ENCODE results near the gene EIF6. TPM values are rescaled to one million over a fixed set of nuclear protein-coding genes. Genes with fewer than 3 reads are reported as not detected.

Gene EIF6
- total and polyA plus RNA-seq, 2 donors (not counting 3 experiments of a cell fraction or from before 2014, with no cell fraction given), result 153 to 286 TPM

DNA sequence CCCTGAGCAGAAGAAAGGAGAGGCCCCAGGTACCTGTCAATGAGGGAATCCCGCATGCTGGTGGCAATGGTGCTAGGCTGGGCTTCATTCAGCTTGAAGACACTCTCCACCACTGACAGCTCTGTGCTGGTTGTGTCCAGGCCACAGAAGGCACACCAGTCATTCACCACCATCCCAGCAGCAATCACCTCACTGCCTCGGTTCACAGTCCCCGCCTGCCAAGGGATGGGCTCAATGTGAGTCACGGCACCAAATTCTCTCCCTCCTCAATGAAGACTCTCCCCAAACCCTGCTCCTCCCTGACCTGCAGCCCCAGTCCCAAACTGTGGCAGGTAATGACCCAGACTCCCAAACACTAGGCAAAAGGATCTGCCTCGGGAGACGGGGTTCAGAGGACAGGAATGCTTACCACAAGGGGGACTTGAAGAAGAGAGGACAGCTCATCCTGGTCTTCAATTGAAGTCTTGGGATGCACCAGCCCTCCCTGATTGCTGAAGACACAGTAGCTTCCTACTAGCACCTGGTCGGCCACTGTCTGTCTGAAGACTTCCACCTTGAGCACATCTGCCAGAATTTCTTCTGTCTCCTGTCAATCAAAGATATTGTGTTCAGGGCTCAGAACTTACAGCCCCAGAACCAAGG is 4.9 kb downstream of the EIF6 start:
- Histone ChIP-seq H3K27me3 (ENCODE audit: control insufficient read depth in 2 of 2, insufficient read depth in 2 of 2, low read length in 2 of 2) (no peaks in the 10 kb centered on the region), H3K4me1 (ENCODE audit: control insufficient read depth, extremely low read depth, insufficient read depth, low read length) (peaks cover 15% of the 10 kb centered on the region), H3K9ac (replicated peaks; ENCODE audit: extremely low read depth, insufficient read depth, low read length) (no peak overlapping the region), H2AFZ (ENCODE audit: low read depth, low read length) (no peak overlapping the region), H3K4me2 (ENCODE audit: insufficient read depth, low read length) (no peak overlapping the region), H4K20me1 (replicated peaks; ENCODE audit: control insufficient read depth, extremely low read depth, insufficient read depth, low read length) (no peaks in the 10 kb centered on the region), H3K4me3 (replicated peaks in 1 of 3; ENCODE audit: insufficient read depth in 1 of 3, low read depth in 1 of 3, low read length in 3 of 3) (no peak overlapping the region), H3K9me1 (replicated peaks; ENCODE audit: control insufficient read depth, extremely low read depth, insufficient read depth, low read length) (no peaks in the 10 kb centered on the region), H3K79me2 (ENCODE audit: control insufficient read depth, insufficient read depth, low read length) (peaks cover 43% of the 10 kb centered on the region), H3K36me3 (ENCODE audit: control insufficient read depth in 2 of 2, extremely low read depth in 1 of 2, insufficient read depth in 2 of 2, low read length in 2 of 2) (peaks cover 18 to 25% of the 10 kb centered on the region in 2 experiments), H3K27ac (ENCODE audit: insufficient read depth, low read depth, low read length) (no peak overlapping the region), H3K9me3 (replicated peaks; ENCODE audit: control insufficient read depth, insufficient read depth, low read length) (no peaks in the 10 kb centered on the region)
- dilution Hi-C loops (cut with MboI; ENCODE audit: extremely low pct_ligation_motif_present, low sequenced_read_pairs), result no loop called here
- BruUV-seq (replicated peaks), result no TSS peak
- CTCF ChIA-PET, result interaction anchor here (1.0 to 1.4 kb wide), 3 partner anchors 24 to 168 kb away, joined by 3 to 5 read pairs (median 3); no protein-coding TSS in a partner anchor
- POLR2A ChIA-PET, result no interaction called here
- FAIRE-seq (no peak), DNase-seq (ENCODE audit: low read depth, low spot score) (no peak)
- no peak for TF ChIP-seq EZH2 (IDR thresholded peaks at IDR 0.05; ENCODE audit: borderline replicate concordance, low read depth, low read length, severe bottlenecking)
- no peak for TF ChIP-seq POLR2A (IDR thresholded peaks at IDR 0.05; ENCODE audit: low read depth, low read length)
- TF ChIP-seq, protein P1, sequence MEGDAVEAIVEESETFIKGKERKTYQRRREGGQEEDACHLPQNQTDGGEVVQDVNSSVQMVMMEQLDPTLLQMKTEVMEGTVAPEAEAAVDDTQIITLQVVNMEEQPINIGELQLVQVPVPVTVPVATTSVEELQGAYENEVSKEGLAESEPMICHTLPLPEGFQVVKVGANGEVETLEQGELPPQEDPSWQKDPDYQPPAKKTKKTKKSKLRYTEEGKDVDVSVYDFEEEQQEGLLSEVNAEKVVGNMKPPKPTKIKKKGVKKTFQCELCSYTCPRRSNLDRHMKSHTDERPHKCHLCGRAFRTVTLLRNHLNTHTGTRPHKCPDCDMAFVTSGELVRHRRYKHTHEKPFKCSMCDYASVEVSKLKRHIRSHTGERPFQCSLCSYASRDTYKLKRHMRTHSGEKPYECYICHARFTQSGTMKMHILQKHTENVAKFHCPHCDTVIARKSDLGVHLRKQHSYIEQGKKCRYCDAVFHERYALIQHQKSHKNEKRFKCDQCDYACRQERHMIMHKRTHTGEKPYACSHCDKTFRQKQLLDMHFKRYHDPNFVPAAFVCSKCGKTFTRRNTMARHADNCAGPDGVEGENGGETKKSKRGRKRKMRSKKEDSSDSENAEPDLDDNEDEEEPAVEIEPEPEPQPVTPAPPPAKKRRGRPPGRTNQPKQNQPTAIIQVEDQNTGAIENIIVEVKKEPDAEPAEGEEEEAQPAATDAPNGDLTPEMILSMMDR (IDR thresholded peaks at IDR 0.05; ENCODE audit: extremely low read depth in 1 of 2, insufficient read depth in 1 of 2, low read depth in 1 of 2, low read length in 2 of 2), result no peak
- TF ChIP-seq GATA2 (IDR thresholded peaks at IDR 0.05; ENCODE audit: insufficient read depth, insufficient read length, low read depth, low read length), result no peak
- no peak for TF ChIP-seq POLR2AphosphoS5 (IDR thresholded peaks at IDR 0.05; ENCODE audit: insufficient read depth, low read depth, low read length)
- no peak for TF ChIP-seq MYC (IDR thresholded peaks at IDR 0.05; ENCODE audit: low read depth, low read length)
- TF ChIP-seq, protein P2, sequence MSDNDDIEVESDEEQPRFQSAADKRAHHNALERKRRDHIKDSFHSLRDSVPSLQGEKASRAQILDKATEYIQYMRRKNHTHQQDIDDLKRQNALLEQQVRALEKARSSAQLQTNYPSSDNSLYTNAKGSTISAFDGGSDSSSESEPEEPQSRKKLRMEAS (IDR thresholded peaks at IDR 0.05; ENCODE audit: insufficient read depth, insufficient read length), result no peak
- intact Hi-C loops (cut with micrococcal nuclease), result no loop called here

Measured in endothelial cell of umbilical vein (primary cell).